GM12891 (cell line): ENCODE results near the gene RALGAPB. TPM values are rescaled to one million over a fixed set of nuclear protein-coding genes. Genes with fewer than 3 reads are reported as not detected.
"Not testable (repeated sequence)": the region's sequence is repeated elsewhere in the genome, so short reads cannot be mapped to it uniquely, and the experiment has no call there.

ENCODE experiments used
- DNase-seq: peaks from one replicate; pipeline ENCODE4 v3.0.0; 2011; ENCODE audit warnings: low spot score; ENCODE audit not compliant: insufficient read length
- FAIRE-seq: peaks from 2 replicates; lab custom pipeline; 2011; peaks lifted over from hg19 to GRCh38; lab: Jason Lieb, UNC
- PAX5 ChIP-seq: IDR thresholded peaks from 2 replicates; pipeline ENCODE4 v1.6.1; 2011; ENCODE audit warnings: low read length, moderate library complexity, mild to moderate bottlenecking; ENCODE audit not compliant: insufficient read depth, severe bottlenecking
- POLR2A ChIP-seq: IDR thresholded peaks from 2 replicates; pipeline ENCODE4 v1.6.1; 2011; ENCODE audit warnings: low read depth, low read length, control low read depth
- POLR2AphosphoS5 ChIP-seq: IDR thresholded peaks from 2 replicates; pipeline ENCODE4 v1.6.1; 2011; ENCODE audit warnings: low read depth, low read length, control low read depth
- POU2F2 ChIP-seq: IDR thresholded peaks from 2 replicates; pipeline ENCODE4 v1.6.1; 2011; ENCODE audit warnings: low read depth, mild to moderate bottlenecking, control low read depth, low read length, moderate library complexity
- SPI1 ChIP-seq: IDR thresholded peaks from 2 replicates; pipeline ENCODE4 v1.6.1; 2011; ENCODE audit warnings: low read depth, low read length, control low read depth
- TAF1 ChIP-seq: IDR thresholded peaks from 2 replicates; pipeline ENCODE4 v1.6.1; 2011; ENCODE audit warnings: low read depth, low read length, control low read depth
- polyA plus RNA-seq: library from polyadenylated mRNA; unstranded; fragments of >200 nt; gene quantifications from one replicate; pipeline ENCODE4 v1.2.1, GENCODE V29; 2012; ENCODE audit warnings: low read depth, missing spikeins, inconsistent platforms; ENCODE audit not compliant: missing spikeins

Gene RALGAPB
- polyA plus RNA-seq, result 8.6 TPM

- DNase-seq (peak; percentile 92), FAIRE-seq (peak; percentile 99)
- peak; percentile 85 for TF ChIP-seq POLR2AphosphoS5
- peak; percentile 77; the same call in 1 of the 2 replicates for TF ChIP-seq TAF1
- TF ChIP-seq PAX5, result no peak
- TF ChIP-seq SPI1, result peak; percentile 24; the same call in 1 of the 2 replicates
- peak; percentile 85 for TF ChIP-seq POLR2A
- peak; percentile 39; the same call in 1 of the 2 replicates for TF ChIP-seq POU2F2
These were observed at the start of gene RALGAPB for GRCh38 chr20:38472513-38473366. RALGAPB (plus strand) TSS chr20:38472843; CDS start chr20:38488433, 15,590 bp downstream.

GRCh38 chr20:38423541-38423940, 49.1 kb upstream of the RALGAPB start:
- DNase-seq (no peak), FAIRE-seq (no peak)
- TF ChIP-seq POU2F2 (no peak), SPI1 (no peak), POLR2A (no peak), TAF1 (no peak), POLR2AphosphoS5 (no peak), PAX5 (no peak)

- TF ChIP-seq POLR2A, result peak; percentile 41; the same call in 1 of the 2 replicates
- TF ChIP-seq POLR2AphosphoS5, result peak; percentile 47
- no peak for TF ChIP-seq TAF1
- no peak for DNase-seq
- FAIRE-seq, result peak; percentile 51
These were observed 48.2 kb upstream of the RALGAPB start for GRCh38 chr20:38424401-38424800.

- DNase-seq (no peak), FAIRE-seq (no peak)
- TF ChIP-seq SPI1 (no peak), PAX5 (no peak), TAF1 (no peak), POU2F2 (no peak), POLR2A (no peak), POLR2AphosphoS5 (peak; percentile 19; the same call in 1 of the 2 replicates)
These were observed 46.4 kb upstream of the RALGAPB start for GRCh38 chr20:38426006-38426897.

GRCh38 chr20:38427655-38428023, 45.0 kb upstream of the RALGAPB start:
- no peak for FAIRE-seq
- TF ChIP-seq POLR2A (no peak), TAF1 (no peak), POU2F2 (no peak), SPI1 (no peak), PAX5 (no peak), POLR2AphosphoS5 (no peak; the same call in 1 of the 2 replicates)
- no peak for DNase-seq

- FAIRE-seq, result no peak
- DNase-seq, result no peak
- TF ChIP-seq POLR2AphosphoS5 (no peak), PAX5 (no peak), SPI1 (no peak), TAF1 (no peak), POU2F2 (no peak), POLR2A (no peak)
These were observed 43.8 kb upstream of the RALGAPB start for GRCh38 chr20:38428800-38429199.

- no peak for DNase-seq
- no peak for TF ChIP-seq POU2F2
- no peak for TF ChIP-seq SPI1
- TF ChIP-seq POLR2A, result no peak
- TF ChIP-seq POLR2AphosphoS5, result no peak
- TF ChIP-seq PAX5, result no peak
- TF ChIP-seq TAF1, result no peak
- FAIRE-seq, result no peak
These were observed 43.3 kb upstream of the RALGAPB start for GRCh38 chr20:38429301-38429700.

- no peak for FAIRE-seq
- DNase-seq, result no peak
- TF ChIP-seq TAF1 (no peak), POLR2A (no peak), POLR2AphosphoS5 (no peak; the same call in 1 of the 2 replicates), SPI1 (no peak), POU2F2 (no peak), PAX5 (no peak)
These were observed 41.8 kb upstream of the RALGAPB start for GRCh38 chr20:38430679-38431325.

- DNase-seq, result no peak
- FAIRE-seq, result no peak
- TF ChIP-seq POLR2AphosphoS5 (peak; percentile 42; the same call in 1 of the 2 replicates), POLR2A (no peak)
These were observed 40.4 kb upstream of the RALGAPB start for GRCh38 chr20:38432292-38432691.

GRCh38 chr20:38432870-38433269, 39.8 kb upstream of the RALGAPB start:
- DNase-seq, FAIRE-seq: not testable (repeated sequence)
